GM04503 (cell line): ENCODE measurements around the gene ACHE.
"Not testable (repeated sequence)": the region's sequence is repeated elsewhere in the genome, so short reads cannot be mapped to it uniquely, and the experiment has no call there.

Experiments
- DNase-seq: peaks from one replicate; pipeline ENCODE4 v3.0.0-alpha.2; 2012; ENCODE audit warnings: low read depth

Gene ACHE

DNA sequence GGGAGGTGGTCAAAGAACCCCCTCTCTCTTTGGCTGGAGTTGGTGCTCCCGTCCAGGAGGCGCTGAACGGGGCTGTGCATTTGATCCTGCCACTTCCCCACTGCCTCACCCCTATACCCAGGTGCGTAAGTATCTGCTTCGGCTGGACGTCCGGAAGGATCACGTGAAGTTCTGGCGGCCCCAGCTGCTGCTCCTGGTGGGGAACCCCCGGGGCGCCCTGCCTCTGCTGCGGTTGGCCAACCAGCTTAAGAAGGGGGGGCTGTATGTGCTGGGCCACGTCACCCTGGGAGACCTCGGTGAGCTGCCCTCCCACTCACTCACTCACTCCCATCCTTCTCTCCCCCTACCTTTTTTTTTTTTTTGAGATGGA, 34.1 kb downstream of the ACHE start:
- DNase-seq: no peak

DNA sequence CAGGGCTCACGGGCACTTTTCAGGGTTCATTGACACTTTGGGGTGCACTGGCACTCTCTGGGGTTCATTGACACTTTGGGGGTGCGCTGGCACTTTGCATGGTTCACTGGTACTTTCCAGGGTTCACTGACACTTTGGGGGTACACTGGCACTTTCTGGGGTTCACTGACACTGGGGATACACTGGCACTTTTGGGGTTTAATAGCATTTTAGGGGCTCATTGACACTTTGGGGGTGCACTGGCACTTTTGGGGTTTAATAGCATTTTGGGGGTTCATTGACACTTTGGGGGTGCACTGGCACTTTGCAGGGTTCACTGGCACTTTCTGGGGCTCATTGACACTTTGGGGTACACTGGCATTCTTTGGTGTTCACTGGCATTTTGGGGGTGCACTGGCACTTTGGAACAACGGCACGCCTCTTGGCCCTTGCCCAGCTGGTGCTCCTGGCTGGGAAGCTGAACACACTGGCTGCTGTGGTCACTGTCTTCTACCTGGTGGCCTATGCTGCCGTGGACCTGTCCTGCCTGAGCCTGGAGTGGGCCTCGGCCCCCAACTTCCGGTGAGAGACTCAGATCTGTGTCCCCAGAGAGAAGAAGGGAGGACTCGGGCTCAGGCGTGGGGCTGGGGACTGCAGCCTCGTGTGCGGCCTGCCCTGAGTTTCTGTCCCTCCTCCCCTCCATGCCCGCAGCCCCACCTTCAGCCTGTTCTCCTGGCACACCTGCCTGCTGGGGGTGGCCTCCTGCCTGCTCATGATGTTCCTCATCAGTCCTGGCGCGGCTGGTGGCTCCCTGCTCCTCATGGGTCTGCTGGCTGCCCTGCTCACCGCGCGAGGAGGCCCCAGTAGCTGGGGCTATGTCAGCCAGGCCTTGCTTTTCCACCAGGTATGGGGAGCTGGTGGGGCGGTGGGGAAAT, 34.7 kb downstream of the ACHE start:
- DNase-seq: no peak

GRCh38 chr7:100859856-100860255, 35.8 kb downstream of the ACHE start:
- DNase-seq: no peak

DNA sequence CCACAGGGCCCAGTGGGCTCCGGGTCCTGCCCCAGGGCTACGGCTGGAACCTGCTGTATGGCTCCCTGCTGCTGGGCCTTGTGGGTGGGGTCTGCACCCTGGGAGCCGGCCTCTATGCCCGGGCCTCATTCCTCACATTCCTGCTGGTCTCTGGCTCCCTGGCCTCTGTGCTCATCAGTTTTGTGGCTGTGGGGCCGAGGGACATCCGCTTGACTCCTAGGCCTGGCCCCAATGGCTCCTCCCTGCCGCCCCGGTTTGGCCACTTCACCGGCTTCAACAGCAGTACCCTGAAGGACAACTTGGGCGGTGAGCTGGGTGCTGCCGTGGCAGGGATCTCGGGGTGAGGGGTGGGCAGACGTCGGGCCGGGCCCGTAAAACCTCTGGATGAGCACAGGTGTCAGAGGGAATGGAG, 38.8 kb downstream of the ACHE start:
- DNase-seq: no peak

- no peak for DNase-seq
These were observed 40.2 kb downstream of the ACHE start for GRCh38 chr7:100855515-100855914.

- DNase-seq: not testable (repeated sequence)
These were observed 40.8 kb downstream of the ACHE start for GRCh38 chr7:100854899-100855298.

DNA sequence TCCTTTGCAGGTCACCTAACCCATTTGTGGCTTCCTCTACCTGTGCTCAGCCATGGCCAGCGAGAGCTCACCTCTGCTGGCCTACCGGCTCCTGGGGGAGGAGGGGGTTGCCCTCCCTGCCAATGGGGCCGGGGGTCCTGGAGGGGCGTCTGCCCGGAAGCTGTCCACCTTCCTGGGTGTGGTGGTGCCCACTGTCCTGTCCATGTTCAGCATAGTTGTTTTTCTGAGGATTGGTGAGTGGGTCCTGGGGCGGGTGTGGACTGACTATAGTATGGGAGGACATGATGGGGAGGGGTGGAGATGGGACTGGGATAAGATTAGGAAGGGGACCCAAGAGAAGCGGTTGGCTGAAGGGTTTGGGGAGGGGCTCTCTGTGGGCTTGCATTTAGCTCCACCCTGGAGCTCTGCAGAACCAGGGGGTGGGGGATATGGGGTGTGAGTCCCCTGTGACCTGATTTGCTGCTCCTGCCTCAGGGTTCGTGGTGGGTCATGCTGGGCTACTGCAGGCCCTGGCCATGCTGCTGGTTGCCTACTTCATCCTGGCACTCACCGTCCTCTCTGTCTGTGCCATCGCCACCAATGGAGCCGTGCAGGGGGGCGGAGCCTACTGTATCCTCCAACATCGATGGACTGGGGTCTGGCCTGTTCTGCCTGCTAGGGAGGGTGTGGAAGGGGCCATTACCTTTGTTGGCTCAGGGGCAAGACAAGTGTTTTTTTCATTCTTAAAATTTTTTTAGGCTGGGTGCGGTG, 41.4 kb downstream of the ACHE start:
- DNase-seq: no peak

GRCh38 chr7:100852048-100852872, 43.4 kb downstream of the ACHE start, which contains the start of gene SLC12A9:
Gene SLC12A9, plus strand, starts transcription at chr7:100852713. Its CDS starts 1,485 bp downstream, at chr7:100854198.
- DNase-seq: peak; percentile 57

DNA sequence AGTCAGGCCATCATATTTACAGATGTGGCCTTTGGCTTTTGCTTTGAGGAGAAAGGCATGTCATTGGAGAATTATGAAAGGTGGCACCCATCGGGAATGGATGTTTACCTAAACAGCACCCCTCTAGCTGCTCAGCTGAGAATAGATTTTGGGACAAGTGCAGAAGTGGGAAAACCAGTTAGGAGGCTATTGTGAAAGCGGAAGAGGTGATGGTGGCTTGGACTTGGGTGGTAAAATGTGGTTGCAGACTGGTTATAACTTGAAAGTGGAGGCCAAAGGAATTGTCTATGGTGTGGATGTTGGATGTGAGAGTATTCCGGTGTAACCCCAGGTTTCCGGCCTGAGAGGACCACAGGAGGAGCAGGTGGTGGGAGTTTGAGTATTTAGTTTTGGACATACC, 48.3 kb downstream of the ACHE start:
- no peak for DNase-seq

GRCh38 chr7:100840470-100841100, 55.1 kb downstream of the ACHE start:
- DNase-seq: no peak
